GM18505 (cell line): ENCODE measurements around the gene EOLA1.
A peak's percentile ranks its signal among the peaks of the same experiment; 100 is the strongest.
"Not testable (repeated sequence)": the region's sequence is repeated elsewhere in the genome, so short reads cannot be mapped to it uniquely, and the experiment has no call there.

Experiments used
- ATAC-seq: cut with Tn5 transposase; IDR thresholded peaks from one replicate; pipeline ENCODE4 v1.9.1; 2021; ENCODE audit not compliant: unreplicated experiment
- POLR2A ChIP-seq: IDR thresholded peaks from 4 replicates; pipeline ENCODE4 v1.6.1; 2011; ENCODE audit warnings: borderline replicate concordance; ENCODE audit not compliant: insufficient read depth, insufficient read length; ENCODE audit errors: extremely low read depth

The EOLA1 gene

DNA sequence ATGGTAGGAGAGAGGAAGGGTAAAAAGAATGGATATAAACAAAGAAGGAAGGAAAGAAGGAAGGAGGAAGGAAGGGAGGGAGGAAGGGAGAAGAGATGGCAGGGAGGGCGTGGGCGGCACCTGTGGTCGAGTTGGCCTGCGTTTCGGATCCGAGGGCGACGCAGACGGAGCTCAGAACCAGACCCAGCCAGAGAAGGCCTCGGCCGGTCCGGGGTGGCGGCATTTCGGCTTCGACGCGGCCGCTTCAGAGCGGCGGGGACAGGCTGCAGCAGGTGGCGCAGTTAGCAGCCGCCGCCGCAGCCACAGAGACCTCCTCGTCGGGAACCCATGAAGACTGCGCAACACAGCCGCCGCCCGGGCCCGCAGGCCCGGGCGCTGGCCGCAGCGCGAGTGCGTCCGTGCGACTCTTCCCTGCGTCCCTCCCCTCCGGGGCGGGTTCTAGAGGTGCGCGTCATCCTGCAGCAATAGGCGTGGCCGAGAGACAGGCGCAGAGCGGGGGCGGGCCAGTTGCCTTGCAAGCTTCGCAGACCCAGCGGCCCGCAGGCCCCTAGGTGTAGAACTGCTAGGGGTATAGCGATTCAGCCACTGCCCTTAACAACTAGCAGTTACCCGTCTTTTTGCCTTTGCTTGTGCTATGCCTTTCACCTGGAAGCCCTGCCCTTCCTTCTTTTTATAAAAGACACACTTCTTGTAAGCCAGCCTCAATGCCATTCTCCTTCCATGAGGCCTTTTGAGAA lies 35.7 kb upstream of the EOLA1 start, which contains the start of gene IDS:
Gene IDS, minus strand, starts transcription at position 392 of the 737 bp plus-strand sequence. Its CDS starts 169 bp downstream, at position 223.
- peak; percentile 72 for ATAC-seq
- TF ChIP-seq POLR2A, result peak; percentile 95

DNA sequence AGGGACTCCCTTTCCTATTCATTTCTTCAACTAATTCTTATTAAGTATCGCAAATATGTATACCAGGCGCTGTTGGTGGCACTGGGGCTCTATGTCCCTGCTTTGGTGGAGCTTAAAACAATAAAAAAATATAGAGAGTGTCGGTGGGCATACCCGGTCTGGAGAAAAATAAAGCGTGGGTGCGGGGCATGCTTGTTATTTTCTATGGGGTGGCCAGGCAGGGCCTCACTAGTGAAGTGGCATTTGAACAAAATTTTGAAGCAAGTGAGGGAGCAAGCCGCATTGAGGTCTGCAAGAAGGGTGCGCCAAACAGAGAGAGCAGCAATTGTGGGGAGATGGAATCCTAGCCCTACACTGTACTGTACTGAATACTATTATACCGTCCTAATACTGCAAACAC lies 35.1 kb upstream of the EOLA1 start:
- TF ChIP-seq POLR2A, result no peak
- ATAC-seq, result no peak

DNA sequence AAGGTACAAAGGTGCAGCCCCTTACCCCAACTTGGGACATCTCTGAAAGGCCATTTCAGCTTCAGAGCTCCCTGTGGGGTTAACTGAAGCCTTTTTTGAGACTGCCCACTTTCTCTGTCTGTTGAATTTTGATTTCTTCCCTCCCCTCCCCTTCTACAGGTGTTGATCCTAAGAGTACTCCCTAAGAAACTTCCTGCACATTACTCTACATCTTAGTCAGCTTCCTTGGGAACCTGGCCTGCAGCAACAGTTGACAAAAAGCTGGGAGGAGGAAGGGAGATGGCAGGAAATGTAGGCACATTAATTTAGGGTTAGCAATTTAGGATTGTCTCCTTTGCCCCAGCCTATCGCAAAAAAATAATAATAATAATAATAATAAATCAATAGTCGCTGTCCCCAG lies 34.5 kb upstream of the EOLA1 start:
- ATAC-seq, result no peak
- TF ChIP-seq POLR2A, result no peak

DNA sequence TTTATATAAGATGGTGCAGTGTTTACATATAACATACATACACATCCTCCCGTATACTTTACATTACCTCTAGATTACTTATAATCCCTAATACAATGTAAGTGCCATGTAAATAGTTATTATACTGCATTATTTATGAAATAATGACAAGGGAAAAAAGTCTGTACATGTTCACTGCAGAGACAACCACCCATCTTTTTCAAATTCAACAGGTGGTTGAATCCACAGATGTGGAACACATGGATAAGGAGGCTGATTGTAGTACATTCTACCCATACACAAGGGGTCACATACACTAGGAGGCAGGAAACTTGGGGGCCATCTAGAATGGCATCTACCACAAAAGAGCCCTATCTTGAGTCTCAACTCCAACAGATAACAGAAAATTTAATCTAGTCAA lies 32.3 kb upstream of the EOLA1 start:
- ATAC-seq, result no peak
- TF ChIP-seq POLR2A, result no peak

DNA sequence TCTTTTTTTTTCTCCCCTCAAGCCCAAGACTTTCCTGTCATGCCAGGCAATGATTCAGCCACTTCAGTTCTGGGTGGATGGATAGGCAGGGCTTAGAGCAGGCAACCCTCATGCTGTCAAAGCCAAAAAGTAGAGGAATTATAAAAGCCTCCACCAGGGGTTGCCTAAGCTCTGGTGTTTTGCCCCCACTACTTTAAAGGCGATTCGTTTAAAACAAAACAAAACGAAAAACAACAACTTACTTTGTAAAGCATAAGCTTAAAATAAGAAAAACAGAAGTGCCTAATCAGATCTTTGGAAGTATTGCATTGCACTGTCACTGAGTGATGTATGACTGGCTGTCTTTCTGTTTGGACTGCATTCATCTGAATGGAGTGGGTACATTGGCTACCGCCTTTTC lies 30.4 kb upstream of the EOLA1 start:
- no peak for TF ChIP-seq POLR2A
- no peak for ATAC-seq

DNA sequence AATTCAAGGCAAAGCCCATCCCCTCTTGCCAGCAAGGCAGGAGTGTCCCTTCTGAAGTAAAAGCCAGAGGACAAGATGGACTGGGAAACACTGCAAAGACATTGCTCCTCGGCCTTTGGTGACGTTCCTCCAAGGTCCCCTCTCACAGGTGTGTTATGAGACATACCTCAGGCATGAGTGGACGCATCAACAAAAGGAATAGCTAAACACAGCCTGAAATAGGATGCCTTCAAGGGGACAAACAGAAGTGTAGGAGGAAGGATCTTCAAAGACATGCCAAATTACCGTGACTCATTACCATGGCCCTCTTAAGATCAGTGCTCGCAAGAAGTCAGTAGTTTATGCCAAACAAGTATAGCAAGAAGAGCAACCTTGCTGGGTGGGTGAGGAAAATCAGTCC lies 29.7 kb upstream of the EOLA1 start:
- ATAC-seq, result no peak
- TF ChIP-seq POLR2A, result no peak

DNA sequence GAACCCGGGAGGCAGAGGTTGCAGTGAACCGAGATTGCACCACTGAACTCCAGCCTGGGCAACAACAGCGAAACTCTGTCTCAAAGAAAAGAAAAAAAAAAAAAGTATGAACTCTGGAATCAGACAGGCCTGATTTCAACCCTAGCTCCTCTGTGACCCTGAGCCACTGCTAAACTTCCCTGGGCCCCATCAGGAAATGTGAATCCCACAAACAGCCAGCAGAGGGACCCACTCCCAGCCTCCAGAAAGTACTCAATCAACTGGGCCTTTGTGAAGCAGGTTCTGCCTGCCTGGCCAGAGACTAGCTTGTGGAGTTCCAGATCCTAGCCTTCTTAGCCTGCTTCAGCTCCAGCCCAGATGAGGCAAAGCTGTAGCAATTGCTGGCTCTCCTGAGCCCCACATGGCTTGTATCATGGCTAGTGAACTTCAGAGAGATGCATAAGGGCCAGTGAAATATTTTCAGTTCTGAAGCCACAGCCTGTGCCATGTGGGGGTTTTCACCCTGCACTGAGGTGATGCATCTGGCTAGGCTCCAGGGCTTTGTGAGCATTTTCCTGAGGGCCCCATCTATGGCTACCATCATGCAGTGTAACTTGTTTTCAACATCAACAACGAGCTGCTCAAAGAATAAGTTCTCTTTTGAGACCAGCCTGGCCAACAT lies 28.5 kb upstream of the EOLA1 start:
- ATAC-seq, result peak; percentile 82
- no peak for TF ChIP-seq POLR2A

DNA sequence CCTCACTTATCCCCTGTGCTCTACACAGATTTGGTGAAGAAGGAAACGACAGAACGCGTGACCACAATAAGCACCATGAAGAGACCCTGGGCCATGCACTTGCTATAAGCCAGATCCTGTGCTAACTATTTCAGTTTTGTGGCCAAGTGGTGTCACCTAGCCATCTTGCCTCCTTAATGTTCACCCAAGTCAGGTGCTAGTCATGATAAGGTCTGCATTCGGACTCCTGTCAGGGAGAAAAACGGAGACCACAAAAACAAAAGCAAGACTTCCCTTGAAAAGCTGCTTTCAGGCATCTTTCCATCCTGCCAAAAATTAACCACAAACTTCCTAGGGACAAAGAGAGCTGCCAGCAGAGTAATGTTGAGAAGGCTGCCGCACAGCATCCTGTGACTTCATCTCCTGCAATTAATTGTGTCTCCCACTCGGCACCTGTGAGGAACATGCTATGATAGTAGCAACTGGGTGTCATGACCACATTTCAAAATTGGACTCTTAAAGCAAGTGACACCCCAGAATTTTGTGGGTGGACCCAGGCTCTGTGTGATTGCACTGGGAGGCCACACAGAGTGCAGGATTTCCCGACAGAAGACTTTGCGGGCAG lies 26.9 kb upstream of the EOLA1 start:
- no peak for ATAC-seq
- TF ChIP-seq POLR2A, result no peak

DNA sequence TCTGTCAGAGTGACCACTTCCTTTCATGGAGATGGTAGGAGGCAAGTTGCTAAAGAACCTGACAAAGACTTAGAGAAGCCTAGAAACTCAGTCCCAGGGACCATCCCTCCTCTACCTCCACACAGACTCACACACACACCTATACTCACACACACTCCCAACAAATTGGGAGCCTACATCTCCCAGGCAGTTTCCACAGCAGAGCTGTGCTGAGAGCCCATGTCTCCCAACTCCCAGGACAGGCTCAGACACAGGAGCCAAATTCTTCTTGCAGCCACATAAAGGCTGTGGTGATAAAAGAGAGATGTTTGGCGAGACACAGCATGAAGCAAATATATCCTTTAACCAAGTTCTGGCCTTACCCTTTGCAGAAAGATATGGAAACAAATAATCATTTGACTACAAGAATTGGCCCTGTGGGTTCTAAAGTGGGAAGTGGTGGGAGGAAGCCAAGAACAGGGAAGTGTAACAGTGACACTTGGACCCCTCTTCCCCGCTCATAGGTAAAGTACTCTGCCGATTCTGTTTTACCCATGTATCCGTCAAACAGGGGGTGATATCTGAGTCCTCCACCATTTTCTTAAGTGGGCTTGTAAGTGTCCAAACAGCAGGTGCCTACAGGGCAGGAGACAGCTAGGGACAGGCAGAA lies 24.7 kb upstream of the EOLA1 start:
- TF ChIP-seq POLR2A, result no peak
- no peak for ATAC-seq

DNA sequence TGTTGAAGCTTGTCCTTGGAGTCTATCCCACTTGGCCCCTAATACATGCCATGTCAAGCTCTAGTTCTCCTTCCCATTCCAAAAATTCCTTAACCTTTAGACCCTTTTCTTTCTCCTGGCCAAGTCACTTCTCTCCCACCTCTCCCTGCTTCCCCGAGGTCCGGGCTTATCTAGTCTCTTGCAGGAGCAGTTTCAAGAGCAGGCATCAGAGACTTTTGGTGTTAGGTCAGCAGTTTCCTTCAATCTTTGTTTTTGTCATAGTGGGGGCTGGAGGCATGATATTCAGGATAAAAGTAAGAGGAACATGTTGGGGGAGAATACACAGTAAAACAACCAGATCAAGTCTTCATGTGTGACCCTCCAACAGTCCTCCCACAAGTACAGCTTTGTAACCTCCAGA lies 24.2 kb upstream of the EOLA1 start:
- TF ChIP-seq POLR2A, result no peak
- ATAC-seq, result no peak

DNA sequence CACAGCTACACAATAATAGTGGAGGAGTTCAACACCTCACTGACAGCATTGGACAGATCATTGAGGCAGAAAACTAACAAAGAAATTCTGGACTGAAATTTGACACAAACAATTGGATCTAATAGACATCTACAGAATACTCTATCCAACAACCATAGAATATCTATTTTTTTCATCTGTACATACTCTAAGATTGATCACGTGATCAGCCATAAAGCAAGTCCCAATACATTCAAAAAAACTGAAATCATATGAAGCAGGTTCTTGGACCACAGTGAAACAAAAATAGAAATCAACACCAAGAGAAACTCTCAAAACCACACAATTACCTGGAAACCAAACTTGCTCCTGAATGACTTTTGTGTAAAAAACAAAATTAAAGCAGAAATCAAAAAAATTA lies 23.5 kb upstream of the EOLA1 start:
- no peak for TF ChIP-seq POLR2A
- ATAC-seq, result no peak

DNA sequence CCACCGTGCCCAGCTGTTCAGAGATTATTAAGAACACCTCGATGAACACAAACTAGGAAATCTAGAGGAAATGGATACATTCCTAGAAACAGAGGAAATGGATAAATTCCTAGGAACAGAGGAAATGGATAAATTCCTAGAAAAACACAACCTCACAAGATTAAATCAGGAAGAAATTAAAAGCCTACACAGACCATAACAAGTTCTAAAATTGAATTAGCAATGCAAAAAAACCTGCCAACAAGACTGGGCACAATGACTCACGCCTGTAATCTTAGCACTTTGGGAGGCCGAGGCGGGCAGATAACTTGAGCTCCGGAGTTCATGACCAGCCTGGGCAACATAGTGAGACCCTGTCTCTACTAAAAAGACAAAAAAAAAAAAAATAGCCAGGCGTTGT lies 22.6 kb upstream of the EOLA1 start:
- no peak for TF ChIP-seq POLR2A
- no peak for ATAC-seq

DNA sequence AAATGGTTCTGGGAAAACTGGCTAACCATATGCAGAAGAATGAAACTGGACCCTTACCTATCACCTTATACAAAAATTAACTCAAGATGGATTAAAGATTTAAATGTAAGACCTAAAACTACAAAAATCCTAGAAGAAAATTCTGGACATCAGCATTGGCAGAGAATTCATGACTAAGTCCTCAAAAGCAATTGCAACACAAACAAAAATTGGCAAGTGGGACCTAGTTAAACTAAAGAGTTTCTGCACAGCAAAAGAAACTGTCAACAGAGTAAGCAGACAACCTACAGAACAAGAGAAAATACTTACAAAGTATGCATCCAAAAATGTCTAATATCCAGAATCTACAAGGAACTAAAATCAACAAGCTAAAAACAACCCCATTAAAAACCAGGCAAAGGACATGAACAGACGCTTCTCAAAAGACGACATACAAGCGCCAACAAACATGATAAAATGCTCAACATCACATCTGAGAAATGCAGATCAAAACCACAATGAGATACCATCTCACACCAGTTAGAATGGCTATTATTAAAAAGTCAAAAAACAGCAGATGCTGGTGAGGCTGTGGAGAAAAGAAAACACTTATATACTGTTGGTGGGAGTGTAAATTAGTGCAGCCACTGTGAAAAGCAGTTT lies 20.1 kb upstream of the EOLA1 start:
- ATAC-seq, result not testable (repeated sequence)
